HAP-1 (cell line): ENCODE data around the gene RANBP2.
A peak's percentile ranks its signal among the peaks of the same experiment; 100 is the strongest.
"Not testable (repeated sequence)": the region's sequence is repeated elsewhere in the genome, so short reads cannot be mapped to it uniquely, and the experiment has no call there.

ENCODE experiments used
- DNase-seq, 2 experiments: peaks; one replicate each; pipeline ENCODE4 v3.0.0-alpha.2; 2016 to 2020; ENCODE audit warnings: low spot score in 2 of 2
- H3K27me3 ChIP-seq: fragments of 250-450 bp; sonication (Bioruptor Pico); 2 replicates; pipeline ENCODE4 v1.5.1; 2020; ENCODE audit warnings: low read depth, mild to moderate bottlenecking, moderate library complexity
- H3K36me3 ChIP-seq: fragments of 250-450 bp; sonication (Bioruptor Pico); replicated peaks from 2 replicates; pipeline ENCODE4 v1.5.1; 2020; ENCODE audit warnings: mild to moderate bottlenecking
- H3K4me1 ChIP-seq: fragments of 250-450 bp; sonication (Bioruptor Pico); 2 replicates; pipeline ENCODE4 v1.5.1; 2020; ENCODE audit warnings: mild to moderate bottlenecking
- H3K4me3 ChIP-seq: fragments of 250-450 bp; sonication (Bioruptor Pico); 2 replicates; pipeline ENCODE4 v1.5.1; 2020; ENCODE audit warnings: mild to moderate bottlenecking, moderate library complexity
- H3K9me3 ChIP-seq: fragments of 250-450 bp; sonication (Bioruptor Pico); 2 replicates; pipeline ENCODE4 v1.5.1; 2020; ENCODE audit warnings: mild to moderate bottlenecking, moderate library complexity
- in situ Hi-C: fragments of 300-500 bp; cut with MboI; formaldehyde crosslinking; loops from 3 replicates; pipeline ENCODE4 v1.14.3; 2020; ENCODE audit warnings: low sequenced_read_pairs, inconsistent platforms, mixed read lengths

The RANBP2 gene

DNA sequence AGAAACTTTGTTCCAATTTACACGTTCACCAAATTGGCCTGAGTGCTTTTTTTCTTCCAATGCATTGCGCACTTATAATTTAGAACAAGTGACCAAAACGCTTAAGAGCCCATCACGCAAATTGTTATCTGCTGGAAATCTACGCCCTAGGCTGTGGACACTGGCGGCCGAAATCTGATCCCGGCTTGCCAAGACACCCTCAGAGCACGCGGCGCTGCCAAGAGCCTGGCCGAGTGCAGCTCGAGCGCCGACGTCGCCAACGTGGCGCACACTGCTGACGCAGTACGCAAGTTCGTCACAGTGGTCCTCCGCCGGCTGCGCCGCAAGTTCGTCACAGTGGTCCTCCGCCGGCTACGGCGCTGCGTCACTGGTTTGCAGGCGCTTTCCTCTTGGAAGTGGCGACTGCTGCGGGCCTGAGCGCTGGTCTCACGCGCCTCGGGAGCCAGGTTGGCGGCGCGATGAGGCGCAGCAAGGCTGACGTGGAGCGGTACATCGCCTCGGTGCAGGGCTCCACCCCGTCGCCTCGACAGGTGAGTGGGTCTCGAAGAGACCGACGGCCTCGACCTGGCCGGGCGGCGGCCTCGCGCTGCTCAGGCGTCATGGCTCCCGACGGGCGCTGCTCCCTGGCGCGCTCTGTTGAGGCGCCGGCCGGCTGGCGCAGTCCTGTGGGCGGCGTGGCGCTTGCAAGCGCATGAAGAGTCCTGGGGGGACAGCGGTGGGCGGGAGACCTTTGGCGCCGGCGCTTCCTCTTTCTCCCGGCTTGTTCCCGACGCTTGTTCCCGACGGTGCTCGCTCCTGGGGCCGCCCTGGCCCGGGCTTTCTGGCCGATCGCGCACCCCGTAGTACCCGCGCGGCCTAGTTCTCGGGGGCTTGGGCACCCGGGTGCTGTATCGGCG is at the start of gene RANBP2:
TSS of gene RANBP2 (plus strand) at position 334 of the 896 bp plus-strand sequence. CDS start at position 459, 125 bp downstream.
- H3K4me3 ChIP-seq = peak within 1 kb of the TSS; percentile 84
- H3K9me3 ChIP-seq = no peaks in the 10 kb centered on the region
- peaks cover 4% of the 10 kb centered on the region for H3K4me1 ChIP-seq
- no peaks in the 10 kb centered on the region for H3K27me3 ChIP-seq
- H3K36me3 ChIP-seq = no peaks in the 10 kb centered on the region
- in situ Hi-C loops = no loop called here
- DNase-seq = peak; percentile 94 to 95

DNA sequence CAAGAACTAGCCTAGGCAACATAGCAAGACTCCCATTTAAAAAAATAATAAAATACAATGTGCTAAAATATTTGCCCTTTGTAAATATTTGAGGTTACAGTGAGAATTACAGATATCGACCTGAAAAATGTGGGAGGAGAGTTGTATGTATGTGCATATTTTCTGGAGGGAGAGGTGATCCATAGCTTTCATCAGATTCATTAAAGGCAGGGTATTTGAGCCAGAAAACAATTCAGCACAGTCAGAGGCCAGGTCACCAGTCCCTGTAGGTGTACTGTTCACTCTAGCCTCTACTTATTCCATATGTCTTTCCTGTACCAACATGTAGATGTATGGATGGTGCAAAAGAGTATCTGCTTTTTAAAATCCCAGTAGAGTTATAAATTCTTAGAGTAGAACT is 49.0 kb upstream of the RANBP2 start:
- DNase-seq, H3K27me3 ChIP-seq, H3K4me1 ChIP-seq, H3K9me3 ChIP-seq, H3K4me3 ChIP-seq, in situ Hi-C loops, H3K36me3 ChIP-seq: not testable (repeated sequence)

DNA sequence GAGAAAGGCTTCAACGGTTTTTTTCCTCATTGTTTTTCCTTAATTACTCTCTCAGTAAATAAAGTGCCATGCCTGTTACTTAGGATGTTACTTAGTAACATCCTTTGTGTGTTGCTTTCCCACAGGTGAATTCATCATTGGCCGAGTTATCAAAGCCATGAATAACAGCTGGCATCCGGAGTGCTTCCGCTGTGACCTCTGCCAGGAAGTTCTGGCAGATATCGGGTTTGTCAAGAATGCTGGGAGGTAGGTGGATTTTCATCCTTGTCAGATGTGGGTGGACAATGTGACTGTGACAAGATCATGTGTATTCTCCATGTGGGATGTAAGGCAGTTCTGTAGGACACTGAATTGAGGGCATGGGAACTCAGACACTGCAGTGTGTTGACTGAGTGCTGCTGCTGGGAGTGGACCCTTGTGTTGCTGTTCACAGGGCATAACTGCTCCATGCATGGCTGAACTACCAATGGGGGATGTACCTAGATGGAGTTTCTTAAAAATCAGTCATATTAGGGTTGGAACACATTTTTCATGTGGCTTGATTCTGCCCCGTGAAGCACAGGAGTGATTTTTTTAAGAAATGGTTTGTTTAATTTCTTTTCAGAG is 47.0 kb upstream of the RANBP2 start:
- H3K9me3 ChIP-seq, H3K27me3 ChIP-seq, H3K4me1 ChIP-seq, H3K4me3 ChIP-seq, in situ Hi-C loops, DNase-seq, H3K36me3 ChIP-seq: not testable (repeated sequence)

DNA sequence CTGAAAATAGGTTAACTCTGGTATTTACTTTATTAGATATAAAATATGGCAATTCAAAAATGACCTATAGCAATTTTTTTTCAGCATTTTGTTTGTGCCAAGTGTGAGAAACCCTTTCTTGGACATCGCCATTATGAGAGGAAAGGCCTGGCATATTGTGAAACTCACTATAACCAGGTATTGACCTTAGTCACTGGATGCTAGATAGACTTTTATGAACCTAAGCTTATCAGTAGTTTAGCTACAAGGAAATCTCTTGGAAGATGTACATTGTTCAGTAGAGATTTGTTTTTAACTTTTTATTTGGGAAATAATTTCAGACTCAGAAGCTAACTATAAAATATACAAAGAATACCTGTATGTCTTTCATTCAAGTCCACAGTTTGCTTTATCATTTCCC is 42.8 kb upstream of the RANBP2 start:
- H3K9me3 ChIP-seq = not testable (repeated sequence)

DNA sequence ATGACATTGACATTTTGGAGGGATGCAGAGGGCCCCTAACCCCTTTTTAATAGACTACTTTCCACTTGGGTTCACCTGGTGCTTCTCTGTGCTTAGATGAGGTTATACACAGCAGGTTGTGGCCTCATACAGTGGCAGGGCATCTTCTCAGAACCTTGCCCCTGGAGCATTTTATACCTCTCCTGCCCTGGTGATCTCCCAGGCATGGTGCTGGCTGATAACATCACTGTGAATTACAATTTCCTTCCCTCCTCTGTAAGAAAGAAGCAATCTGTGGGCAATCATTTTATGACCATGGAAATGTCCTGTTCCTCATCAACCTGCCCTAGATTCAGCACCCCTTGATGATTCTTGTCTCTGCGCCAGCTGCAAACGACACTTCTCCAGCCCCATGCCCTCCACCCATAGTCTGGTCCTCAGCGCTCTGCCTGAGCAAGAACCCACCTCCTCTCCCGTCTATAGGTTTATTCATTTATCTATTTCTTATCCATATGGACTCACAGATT is 42.0 kb upstream of the RANBP2 start:
- H3K4me3 ChIP-seq, H3K27me3 ChIP-seq, DNase-seq, H3K4me1 ChIP-seq, in situ Hi-C loops, H3K9me3 ChIP-seq, H3K36me3 ChIP-seq: not testable (repeated sequence)

More for the DNA sequence above, 42.8 kb upstream of the RANBP2 start:
- H3K36me3 ChIP-seq, DNase-seq, H3K4me1 ChIP-seq, in situ Hi-C loops, H3K27me3 ChIP-seq, H3K4me3 ChIP-seq: not testable (repeated sequence)

DNA sequence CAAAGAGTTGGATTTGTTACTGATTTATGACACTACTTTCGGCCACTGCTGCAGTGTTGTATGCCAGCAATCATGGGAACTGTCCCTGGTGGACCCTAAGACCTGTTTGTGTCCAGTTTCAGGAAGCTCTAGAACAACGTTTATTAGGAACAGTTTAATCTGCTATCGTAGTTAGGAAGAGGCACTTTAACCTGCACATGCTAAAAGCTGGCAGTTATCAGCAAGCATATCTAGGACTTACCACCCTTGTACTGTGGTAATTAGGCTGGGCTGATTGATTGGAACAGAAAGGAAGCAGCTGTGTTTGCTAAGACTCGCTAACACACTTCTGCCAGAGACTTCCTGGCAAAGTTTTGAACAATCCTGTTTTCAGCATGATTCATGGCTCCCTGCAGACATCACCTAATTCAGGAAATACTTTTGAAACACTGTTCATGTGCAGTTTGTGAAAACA is 41.1 kb upstream of the RANBP2 start:
- H3K36me3 ChIP-seq, H3K9me3 ChIP-seq, in situ Hi-C loops, H3K27me3 ChIP-seq, DNase-seq, H3K4me1 ChIP-seq, H3K4me3 ChIP-seq: not testable (repeated sequence)

DNA sequence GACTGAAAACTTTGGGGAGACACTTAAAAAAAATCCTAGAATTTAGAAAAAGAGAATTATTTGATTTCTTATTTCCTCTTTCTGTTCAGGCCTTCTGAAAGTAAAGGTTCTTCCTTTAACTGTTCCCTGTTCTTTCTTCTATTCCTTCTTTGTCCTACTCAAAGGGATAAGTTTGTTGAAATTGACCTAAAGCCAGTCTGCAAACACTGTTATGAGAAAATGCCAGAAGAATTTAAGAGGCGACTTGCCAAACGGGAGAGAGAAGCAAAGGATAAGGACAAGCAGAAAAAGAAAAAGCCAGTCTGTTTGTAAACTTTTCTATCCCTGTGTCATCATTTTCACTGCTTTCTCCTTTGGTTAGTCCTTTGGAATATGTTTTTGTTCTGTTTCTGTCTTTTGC is 38.5 kb upstream of the RANBP2 start:
- not testable (repeated sequence) for H3K36me3 ChIP-seq, DNase-seq

DNA sequence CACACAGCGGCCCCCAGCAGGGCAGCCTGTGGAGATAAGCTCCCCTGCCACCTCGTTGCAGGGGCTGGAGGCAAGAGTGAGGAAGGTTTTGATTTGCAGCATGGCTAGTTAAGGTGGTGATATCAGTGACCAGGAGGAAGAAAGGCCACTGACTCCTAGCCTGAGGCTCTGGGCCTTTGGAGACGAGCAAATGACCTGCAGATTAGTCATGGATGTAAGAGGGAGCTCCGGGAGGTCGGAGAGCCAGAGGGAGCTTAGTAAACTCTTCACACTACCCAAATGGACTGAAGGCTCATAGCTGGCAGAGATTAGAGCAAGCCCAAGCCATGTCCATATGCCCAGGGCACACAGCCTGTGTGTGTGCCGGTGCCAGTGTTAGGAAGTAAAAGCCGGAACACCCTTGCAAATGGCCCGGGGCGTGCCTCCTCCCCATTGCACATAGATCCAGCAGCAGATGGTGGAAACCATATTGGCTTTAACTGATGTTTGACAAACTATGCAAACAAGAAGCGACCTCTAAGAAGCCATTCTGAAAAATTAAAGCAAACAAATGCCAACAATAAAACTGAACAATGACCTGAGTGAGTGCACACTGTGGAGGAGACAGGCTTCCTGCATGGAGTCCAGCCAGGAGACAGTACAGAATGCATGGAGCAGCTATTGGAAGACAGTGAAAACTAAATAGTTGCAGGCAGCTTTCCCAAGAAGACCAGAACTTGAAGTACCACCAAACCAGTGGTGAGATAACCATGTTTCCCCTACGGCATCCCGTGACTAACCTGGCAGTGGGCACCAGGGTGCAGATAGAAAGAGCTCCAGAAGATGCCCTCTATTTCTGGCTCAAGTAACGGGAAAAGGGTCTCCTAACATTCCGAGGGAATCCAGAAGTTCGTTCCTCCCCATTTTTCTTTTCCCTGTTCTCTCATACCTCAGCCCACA is 30.2 kb upstream of the RANBP2 start:
- H3K36me3 ChIP-seq, H3K4me3 ChIP-seq, in situ Hi-C loops, H3K9me3 ChIP-seq, H3K4me1 ChIP-seq, H3K27me3 ChIP-seq, DNase-seq: not testable (repeated sequence)

More for the DNA sequence above, 38.5 kb upstream of the RANBP2 start:
- H3K4me1 ChIP-seq, H3K4me3 ChIP-seq, in situ Hi-C loops, H3K9me3 ChIP-seq, H3K27me3 ChIP-seq: not testable (repeated sequence)

DNA sequence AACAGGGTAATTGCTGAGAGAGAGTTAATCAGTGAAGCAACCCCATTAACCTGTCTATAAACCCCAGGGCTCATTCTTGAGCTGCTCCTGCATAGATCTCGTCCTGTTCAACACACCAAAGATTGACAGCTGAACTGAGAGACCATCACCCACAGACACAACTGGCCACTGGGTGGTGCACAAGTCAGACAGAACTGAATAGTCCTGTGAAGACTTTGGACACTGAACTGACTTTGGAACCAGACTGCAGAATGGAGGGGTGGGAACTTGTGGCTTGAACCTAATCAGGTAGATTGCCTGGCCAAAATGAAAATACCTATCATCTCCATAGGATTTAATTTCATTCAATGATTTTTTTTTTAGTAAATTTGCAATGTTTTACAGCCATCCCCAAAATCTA is 29.3 kb upstream of the RANBP2 start:
- H3K4me3 ChIP-seq, H3K9me3 ChIP-seq, H3K36me3 ChIP-seq, in situ Hi-C loops, DNase-seq, H3K27me3 ChIP-seq, H3K4me1 ChIP-seq: not testable (repeated sequence)

DNA sequence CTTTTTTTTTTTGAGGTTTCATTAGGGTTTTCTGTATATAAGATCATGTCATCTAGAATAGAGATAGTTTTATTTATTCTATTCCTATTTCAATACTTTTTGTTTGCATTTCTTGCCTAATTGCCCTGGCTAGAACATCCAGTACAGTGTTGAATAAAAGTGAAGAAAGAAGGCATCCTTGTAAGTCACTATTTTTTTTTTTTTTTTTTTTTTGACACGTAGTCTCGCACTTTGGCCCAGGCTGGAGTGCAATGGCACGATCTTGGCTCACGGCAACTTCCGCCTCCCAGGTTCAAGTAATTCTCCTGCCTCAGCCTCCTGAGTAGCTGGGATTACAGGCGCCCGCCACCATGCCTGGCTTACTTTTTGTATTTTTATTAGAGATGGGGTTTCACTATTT is 27.8 kb upstream of the RANBP2 start:
- no peaks in the 10 kb centered on the region for H3K36me3 ChIP-seq
- H3K4me3 ChIP-seq = no peak overlapping the region
- no peaks in the 10 kb centered on the region for H3K9me3 ChIP-seq
- in situ Hi-C loops = no loop called here
- H3K27me3 ChIP-seq = no peaks in the 10 kb centered on the region
- no peak for DNase-seq
- no peaks in the 10 kb centered on the region for H3K4me1 ChIP-seq

DNA sequence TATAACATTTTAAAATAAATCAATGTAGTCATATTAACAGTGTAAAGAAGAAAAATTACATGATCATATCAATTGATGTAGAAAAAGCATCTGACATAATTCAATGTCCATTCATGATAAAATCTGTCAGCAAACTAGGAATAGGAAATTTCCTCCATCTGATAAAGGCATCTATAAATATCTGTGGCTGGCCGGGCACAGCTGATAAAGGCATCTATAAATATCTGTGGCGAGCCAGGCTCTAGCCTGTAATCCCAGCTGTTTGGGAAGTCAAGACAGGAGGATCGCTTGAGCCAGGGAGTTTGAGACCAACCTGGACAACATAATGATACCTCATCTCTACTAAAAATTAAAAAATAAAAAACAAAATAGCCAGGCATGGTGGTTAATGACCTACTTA is 18.1 kb upstream of the RANBP2 start:
- Histone ChIP-seq H3K27me3 (no peaks in the 10 kb centered on the region), H3K4me1 (no peaks in the 10 kb centered on the region), H3K36me3 (no peaks in the 10 kb centered on the region), H3K9me3 (no peaks in the 10 kb centered on the region), H3K4me3 (no peak overlapping the region)
- in situ Hi-C loops = no loop called here
- DNase-seq = no peak

DNA sequence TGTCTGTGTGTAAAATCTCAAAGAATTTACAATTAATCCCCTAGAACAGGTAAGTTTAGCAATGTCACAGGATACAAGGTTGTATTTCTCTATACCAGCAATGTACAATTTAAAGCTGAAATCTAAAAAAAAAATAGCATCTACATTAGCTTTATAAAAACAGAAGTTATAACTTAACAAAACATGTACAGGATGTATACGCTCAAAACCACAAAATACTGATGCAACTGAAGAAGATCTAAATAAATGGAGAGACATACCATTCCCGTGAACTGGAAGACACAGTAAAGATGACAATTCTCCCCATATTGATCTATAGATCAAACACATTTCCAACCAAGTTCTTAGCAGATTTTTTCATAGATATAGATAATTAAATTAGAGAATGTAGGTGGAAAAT is 17.5 kb upstream of the RANBP2 start:
- Histone ChIP-seq H3K9me3 (no peaks in the 10 kb centered on the region; the same call in 1 of the 2 replicates), H3K4me1 (no peaks in the 10 kb centered on the region), H3K4me3 (no peak overlapping the region), H3K27me3 (no peaks in the 10 kb centered on the region), H3K36me3 (no peaks in the 10 kb centered on the region)
- in situ Hi-C loops = no loop called here
- DNase-seq = no peak

DNA sequence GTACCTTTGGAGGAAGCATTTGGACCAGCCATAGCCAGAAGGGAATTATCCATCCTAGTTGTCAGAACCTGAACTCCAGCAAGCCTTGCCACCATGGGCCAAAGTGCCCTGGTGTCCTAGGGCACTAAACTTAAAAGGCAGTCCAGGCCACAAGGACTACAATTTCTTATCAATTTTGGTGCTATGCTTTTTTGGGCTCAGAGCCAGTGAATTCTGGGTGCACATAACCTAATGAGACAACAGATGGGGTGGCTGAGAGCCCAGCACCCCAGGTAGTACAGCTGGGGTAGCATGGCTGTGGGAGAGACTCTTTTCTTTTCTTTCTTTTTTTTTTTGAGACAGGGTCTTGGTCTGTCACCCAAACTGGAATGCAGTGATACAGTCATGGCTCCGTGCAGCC is 14.4 kb upstream of the RANBP2 start:
- Histone ChIP-seq H3K4me1 (no peaks in the 10 kb centered on the region), H3K36me3 (no peaks in the 10 kb centered on the region), H3K9me3 (no peaks in the 10 kb centered on the region; the same call in 1 of the 2 replicates), H3K27me3 (no peaks in the 10 kb centered on the region), H3K4me3 (no peak overlapping the region)
- in situ Hi-C loops = no loop called here
- DNase-seq = no peak
